HTERT RPE-1 (cell line): ENCODE data around the gene FTO.

Source experiments
- in situ Hi-C: fragments of 300-500 bp; cut with MboI; formaldehyde crosslinking; loops from 4 replicates; pipeline ENCODE4 v1.14.3; 2020; ENCODE audit warnings: low sequenced_read_pairs

Gene FTO

DNA sequence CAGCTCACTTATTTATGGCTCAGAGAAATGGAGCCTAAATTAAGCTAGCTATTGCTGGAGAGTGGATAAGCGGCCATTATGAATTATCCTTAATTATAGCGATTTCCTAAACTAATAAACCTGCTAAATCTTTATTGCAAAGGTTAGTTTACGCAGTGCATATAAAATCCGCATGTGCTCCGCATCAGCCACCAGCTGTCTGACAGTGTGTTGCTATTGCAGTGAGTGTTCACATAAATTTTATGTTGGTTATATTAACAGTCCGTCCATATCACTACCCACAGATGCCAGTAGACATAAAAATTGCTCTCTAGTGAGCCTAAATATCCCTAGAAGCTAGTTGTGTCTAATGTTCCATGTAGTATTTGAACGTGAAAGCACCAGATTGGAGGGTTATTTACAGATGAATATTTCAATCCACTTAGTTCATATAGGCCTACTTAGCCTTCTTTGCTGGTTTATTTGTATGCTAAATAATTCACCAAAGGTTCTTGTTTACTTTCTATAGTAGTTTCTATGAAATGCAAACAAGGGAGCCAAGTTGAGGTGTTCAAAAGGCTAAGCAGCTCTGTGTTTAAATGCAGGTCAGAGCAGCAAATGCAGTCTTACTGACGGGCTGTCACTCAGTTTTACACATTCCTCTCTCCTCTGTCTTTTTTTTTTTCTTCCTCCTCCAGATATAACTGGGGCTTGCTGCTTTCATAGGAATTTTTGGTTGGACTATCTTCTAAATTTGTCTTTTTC lies 363.5 kb downstream of the FTO start:
- in situ Hi-C loops: no loop called here

DNA sequence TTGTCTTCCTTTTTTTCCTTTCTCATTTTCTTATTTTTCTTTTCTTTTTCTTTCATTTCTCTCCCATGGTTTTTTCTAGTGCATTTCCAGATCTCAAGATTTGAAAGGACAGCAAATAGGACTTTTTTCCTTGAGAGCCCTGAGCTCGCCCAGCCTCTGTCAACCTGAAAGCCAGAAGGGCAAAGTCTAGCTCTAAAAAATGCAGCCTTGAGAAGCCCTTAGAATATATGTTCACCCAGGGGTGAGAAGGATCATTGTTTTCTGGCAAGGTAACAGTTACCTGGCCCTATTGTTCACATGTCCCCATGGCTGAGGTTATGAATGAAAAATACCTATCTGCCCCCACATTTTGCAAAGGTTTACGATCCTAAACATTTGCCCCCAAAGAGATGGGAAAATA lies 364.3 kb downstream of the FTO start:
- in situ Hi-C loops: no loop called here

DNA sequence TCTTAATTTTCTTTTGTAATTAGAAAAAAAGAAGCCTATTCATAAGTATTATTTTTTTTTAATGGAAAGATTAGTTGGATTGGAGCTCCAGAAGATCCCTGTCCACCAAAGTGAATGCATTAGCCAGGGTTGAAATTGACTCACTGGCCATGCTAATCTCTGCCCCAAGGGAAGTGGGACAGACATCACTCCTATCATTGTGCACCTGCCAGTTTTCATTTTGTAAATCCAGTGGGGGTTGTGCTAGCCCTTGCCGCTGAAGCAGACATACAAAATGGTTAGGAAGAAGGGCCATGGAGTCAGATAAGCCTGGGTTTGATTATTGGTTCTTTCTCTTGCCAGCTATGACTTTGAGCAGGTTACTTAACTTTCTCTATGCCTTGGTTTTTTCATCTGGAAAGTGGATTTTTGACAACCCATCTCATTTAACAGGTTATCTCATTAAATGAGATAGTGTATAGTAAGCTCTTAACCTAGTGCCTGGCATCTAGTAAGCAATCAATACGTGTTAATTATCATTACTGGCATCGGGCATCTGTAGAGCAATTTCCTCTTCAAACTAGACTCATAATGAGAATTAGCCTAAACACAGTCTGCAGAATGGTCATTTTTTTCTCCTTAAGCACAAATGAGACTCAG lies 365.8 kb downstream of the FTO start:
- in situ Hi-C loops: no loop called here

DNA sequence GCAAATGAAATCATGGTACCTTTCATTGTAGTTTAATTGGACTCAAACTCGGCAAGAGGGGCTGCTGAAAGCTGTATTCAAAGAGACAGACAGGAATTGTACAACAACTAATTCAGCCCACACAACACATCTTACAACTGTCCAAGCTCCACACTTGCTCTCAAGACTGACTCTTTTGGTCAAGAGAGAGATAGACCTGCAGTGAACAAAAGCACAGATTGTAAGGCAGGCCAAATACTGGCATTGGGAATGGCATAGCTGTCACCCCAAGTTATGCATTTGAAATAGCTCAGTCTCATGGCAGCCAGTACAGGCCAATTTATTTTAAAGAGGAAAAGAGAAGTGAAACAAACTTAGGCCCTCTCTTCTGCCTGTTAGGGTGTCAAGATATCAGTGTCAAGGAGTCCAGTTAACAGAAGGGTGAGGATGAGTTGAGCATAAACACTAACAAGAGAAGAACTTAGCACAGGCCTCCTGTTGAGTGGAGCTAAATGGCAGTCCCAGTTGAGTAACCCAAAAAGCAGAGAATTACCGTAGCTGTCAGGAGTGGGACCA lies 366.9 kb downstream of the FTO start:
- in situ Hi-C loops: no loop called here

DNA sequence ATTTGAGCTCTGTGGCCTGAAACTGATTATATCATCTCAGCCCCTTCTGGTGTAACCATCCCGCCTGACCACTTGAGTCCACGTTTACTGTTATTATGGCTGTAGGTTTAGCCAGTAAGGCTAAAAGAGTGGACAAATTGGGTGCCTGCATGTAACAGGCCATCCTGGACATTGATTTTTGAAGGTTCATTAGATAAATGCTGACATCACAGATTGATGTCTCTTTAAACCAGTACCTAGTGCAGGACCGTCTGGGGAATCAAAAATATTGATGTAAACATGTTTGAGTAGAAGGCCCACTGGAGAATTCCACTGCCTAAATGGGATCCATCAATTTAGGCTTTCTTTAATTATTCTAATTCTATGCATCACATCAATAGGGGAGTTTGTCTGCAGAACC lies 367.6 kb downstream of the FTO start:
- in situ Hi-C loops: no loop called here

DNA sequence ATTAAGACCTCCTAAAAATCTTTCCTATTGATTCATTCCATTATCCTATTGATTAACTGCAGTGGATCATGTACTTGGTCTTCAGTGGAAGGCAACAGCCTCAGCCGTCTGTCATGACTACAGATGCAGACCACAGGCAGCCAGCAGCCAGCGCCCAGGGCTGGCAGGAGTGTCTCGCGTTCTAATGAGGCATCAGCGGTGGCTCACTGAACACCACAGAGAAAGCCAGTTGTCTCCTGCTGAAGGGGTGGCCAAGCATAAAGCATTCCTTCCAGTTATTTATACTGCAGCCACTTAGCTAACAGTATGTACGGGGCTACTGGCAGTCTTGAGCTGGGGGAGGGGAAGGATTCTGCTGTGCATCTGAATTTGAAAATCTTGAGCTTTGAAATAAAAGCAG lies 368.3 kb downstream of the FTO start:
- in situ Hi-C loops: no loop called here

DNA sequence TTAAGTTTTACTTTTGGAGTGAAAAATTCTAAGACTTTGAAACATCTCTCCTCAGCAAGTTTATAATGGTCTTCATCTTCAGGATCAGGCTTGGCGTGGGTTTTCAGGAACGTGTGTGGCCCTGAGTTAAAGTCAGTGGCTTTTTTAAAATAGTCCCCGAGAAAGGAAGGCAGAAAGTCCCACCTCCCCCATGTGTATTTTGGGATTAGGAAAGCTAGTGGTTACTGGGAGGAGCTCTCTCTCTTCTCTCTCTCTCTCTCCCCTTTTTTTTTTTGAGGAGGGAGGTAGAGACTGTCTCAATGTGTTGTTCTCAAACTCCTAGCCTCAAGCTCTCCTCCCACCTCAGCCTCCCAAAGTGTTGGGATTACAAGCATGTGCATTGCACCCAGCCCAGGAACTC lies 369.4 kb downstream of the FTO start:
- in situ Hi-C loops: no loop called here

DNA sequence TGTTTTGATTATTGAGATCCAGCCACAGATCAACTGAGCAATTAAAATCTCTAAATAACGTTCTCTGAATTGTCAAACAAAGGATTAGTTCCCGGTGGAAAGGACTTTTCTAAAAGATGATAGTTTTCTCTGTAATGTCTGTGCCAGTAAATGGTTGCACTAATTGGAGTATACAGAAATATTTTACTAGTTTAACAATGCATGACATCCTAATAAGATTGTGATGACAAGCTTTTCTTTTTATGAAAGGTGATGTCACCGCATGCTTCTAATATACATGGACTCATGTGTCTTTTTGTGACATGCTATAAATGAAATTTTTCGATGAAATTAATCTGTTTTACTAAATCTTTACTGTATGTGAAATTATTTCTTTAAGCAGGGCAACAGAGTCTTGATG lies 371.5 kb downstream of the FTO start:
- in situ Hi-C loops: no loop called here

DNA sequence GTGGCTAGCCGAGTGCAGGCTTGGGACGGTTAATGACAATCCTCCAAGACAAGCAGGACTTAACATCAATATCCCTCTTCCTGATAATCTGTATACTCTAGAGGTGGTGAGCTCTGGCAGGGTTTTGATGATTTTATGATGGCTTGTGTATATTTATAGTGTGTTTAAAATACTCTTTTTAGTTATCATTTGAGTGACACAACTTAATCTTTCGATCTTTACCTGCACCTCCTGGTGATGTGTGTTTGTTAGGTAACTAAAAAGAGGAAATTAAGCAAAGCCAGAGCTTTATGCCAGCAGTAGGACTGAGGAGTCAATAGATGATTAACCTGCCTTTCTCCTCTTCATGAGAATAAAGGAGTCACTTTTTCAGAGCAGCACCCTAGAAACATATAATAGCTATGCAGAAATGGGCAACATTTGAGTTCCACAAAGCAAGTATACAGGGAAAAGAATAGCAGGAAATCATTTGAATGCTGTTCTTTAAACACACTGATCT lies 372.1 kb downstream of the FTO start:
- in situ Hi-C loops: no loop called here

DNA sequence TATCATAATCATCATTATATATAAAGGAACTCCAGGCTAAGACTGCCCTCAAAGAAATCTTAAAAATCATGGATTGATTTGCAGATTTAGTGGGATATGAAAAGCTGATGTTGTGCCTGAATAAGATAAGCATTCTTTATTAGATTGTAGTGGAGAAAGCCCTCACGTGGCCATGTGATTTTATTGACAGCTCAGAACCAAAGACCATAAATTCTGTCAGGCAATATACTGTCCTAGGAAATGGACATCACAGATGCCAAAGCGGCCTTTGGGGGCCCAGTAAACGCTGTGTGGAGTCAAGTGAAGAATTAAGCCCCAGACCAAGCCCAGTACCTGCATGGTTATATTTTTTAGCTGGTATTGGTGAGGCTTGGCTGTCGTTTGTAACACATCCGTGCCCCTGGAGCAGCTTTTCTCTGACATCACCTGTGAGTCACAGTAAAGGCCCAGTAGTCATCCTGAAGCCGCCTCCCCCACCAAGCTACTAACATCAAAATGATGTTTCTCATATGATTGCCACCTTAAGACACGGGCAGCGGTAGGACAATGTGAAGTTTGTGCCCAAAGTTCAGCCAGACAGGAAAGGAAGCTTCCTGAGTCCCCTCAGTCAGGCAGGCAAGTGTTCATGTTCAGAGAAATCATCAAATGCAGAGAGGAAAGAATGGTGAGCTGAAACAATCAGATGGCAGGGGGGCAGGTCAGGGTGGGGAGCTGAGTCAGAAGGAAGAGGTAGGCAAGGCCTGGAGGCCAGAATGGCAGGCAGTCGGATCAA lies 373.3 kb downstream of the FTO start:
- in situ Hi-C loops: no loop called here

DNA sequence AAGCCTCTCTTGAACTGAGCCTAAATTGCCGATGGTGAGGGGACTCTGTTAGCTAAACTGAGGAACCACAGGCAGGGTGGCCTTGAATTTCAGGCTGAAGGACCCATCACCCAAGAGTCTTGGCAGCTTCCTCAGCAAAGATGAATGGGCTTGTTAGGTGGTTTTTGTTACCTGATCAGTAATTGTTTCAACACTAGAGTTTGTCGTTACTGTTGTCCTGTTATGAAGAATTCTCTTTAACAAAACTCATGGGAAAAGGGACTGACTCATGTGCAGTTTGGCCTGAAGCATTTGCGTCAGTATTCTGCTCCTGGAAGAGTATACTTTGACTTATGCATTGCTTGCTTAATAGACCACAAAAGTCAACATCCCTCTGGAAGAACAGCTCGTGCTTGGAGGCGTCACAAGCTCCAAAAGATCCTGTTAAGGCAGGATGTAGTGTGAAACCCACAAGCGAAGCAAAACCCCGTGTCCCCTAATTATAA lies 376.6 kb downstream of the FTO start:
- in situ Hi-C loops: no loop called here

DNA sequence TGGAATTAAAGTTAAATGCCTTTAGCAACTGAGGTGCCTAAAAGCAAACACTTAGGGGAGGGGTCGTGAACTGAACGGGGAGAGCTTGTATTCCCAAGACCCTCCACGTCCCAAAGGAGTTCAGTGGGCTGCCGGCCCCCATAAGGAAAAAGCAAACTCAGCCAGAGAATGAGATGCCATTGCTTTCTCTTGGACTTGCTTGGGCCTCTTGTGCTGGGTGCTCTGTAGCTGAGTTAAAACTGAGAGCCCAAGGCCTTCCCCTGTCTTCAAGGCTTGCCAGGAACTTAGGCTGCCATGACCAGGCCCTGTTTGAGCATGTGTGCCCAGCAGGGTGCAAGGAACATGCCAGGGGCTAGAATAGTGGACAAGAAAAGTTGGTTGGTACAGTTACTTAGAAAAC lies 382.8 kb downstream of the FTO start:
- in situ Hi-C loops: no loop called here

DNA sequence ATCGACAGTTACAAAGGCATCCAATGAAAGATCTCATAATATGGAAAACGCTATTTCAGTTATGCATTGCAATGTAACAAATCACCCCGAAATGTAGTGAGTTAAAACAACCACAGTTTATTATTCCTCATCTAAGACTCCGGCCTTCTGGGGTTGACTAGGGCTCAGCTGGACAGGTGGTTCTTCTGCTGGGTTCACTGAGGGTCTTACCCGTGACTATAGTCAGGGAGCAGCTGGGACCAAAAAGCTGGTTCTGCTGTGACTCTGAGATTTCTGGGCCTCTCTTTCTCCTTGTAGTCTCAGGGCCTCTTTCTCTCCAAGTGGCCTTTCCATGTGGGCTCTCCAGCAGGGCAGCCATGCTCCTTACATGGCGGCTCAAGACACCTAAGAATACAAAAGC lies 386.6 kb downstream of the FTO start:
- in situ Hi-C loops: no loop called here

DNA sequence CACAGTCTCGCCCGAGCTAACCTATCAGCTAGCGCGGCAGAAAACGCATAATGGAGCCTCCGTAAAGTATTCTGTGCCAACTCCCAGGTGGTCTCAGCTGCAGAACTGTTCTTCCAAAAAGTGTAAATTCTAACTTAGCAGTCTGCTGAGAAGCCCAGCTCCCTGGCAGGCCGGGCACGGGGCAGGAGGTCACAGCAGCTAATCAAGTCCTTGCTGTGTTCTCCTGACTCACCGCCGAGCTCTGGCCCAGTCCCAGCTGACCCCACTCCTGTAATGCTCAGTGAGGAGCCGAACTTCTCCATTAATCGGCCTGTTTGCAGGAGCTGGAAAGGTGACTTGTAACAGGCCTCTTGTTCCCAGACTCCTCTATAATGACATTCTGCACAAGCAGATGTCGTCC lies 389.3 kb downstream of the FTO start:
- in situ Hi-C loops: no loop called here

DNA sequence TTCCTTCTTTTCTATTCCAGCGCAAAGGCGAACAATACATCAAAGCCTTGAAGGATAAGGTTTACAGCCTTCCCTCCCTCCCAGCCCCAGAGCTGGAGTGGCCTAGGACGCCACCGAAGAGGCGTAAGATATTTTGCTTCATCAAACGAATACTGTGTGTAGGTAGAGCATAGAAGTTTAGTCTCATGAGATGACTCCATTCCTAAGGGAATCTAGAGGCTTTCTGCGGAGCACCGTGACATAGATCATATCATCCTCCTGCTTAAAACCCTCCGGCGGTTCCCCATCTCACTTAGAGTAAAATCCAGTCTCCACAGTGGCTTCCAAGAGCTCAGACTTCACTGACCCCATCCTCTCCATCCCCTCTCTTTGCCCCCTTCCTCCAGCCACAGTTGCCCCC lies 390.7 kb downstream of the FTO start:
- in situ Hi-C loops: no loop called here

DNA sequence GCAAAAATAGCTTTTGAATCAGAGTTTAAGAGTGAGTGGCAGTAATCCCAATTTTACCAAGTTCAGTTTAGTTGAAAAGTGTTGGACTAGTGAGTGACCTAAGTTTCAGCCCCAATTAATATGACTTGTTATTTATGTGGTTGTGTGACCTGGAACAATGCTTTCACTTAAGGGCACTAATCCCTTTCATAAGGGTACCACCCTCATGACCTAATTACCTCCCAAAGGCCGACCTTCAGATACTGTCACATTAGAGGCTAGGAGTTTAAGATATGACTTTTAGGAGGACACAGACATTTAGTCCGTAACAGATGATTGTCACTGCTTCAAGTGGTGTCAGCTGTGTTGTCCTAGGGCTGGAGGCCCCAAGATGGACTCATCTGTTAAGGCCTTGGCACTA lies 392.7 kb downstream of the FTO start:
- in situ Hi-C loops: no loop called here

DNA sequence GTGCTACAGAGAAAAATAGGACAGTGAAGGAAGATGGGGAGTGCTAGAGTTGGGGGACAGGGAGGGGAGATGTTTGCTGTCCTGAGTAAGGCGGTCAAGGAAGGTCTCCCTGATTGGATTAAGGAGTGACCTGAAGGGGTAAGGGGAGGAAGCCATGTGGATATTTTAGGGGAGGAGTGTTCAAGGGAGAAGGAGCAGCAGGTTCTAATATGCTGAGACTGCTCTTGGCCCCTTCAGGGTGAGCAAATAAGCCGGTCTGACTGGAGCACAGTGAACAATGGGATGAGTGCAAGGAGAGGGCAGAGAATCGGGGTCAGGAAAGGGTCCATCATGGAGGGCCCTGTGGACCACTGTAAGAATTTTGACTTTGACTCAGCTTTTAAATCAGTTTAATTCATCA lies 393.8 kb downstream of the FTO start:
- in situ Hi-C loops: no loop called here

DNA sequence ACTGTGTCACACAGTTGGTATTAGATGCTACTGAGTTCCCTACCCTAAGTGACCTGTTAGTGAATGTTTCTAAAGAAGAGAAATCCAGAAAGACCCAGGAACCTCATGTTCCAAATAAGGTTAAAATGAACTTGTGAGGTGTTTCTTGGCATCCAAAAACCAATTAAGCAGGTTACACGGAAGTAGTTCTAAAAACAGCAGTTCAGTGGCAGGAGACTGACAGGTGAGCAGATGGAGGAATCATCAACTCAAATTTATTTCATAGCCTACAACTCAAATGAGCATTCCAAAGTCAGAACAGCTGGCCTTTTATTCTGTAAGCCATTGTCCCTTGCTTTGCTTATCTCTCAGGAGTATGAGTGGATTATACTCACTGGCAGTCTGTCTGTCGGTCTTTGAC lies 394.3 kb downstream of the FTO start:
- in situ Hi-C loops: no loop called here

DNA sequence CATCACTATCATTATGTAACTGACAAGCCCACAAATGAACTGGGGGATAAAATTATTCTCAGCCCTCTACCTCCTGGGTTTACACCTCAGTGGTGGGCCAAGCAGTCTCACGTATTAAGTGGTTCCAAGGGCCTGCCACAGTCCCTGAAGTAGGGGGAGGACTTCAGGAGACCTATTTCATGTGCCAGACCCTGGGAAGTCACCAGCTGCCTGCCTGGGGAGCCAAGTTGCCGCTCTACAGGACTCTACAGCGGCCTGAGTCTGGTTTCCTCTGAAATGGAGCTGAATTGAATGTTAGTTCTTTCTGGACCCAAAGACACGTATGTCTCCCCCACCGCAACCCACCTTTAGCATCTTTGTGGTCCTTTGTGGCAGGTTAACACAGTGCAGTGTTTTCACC lies 395.7 kb downstream of the FTO start:
- in situ Hi-C loops: no loop called here

DNA sequence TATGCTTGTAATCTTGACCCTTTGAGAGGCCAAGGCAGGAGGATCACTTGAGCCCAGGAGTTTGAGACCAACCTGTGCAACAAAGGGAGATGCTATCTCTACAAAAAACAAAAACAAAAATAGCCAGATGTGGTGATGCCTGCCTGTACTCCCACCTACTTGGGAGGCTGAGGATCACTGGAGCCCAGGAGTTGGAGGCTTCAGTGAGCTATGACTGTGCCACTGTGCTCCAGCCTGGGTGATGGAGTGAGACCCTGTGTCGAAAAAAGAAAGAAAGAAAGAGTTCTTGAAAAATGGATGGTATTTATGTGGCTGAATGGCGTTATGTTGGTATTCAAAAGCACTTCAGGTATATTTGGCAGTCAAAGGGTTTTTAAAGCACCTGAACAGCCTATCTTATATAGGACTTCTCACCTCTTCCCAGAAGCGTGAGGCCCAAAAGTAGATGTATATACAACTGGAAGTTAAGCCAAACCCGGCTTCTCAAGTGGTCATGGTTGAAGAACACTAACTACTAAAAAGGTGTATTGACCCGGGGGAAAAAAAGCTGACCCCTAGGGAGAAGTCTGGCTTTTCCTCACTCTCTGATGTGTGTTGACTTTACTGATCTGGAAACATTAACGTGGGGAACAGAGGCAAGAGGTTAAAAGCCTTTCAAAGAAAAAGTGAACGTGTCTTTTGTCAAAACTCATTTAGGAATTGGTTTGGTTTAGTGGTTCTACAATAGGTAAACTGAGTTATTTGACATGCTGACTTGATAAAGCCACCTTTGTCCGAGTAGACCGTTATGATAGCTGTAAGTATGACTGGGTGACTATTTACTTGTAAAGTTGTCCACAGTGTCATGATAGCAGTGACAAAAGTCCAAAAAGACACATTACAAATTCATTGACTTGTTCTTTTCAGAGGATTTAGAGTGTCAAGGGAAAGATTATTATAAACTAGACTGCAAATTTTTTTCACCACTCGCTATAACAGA lies 399.2 kb downstream of the FTO start:
- in situ Hi-C loops: no loop called here
